CD4-positive, alpha-beta T cell treated with Interleukin-12 subunit alpha and Interleukin-12 subunit beta, for 1 hour (primary cell): ENCODE data around the gene TMEM217.
"Not testable (repeated sequence)": the region's sequence is repeated elsewhere in the genome, so short reads cannot be mapped to it uniquely, and the experiment has no call there.

Source experiments
- DNase-seq: peaks from one replicate; pipeline ENCODE4 v3.0.0-alpha.2; 2020

TMEM217 gene

GRCh38 chr6:37209461-37210205 lies 48.3 kb downstream of the TMEM217 start:
- peak; percentile 75 for DNase-seq

GRCh38 chr6:37208793-37209192 lies 49.2 kb downstream of the TMEM217 start:
- no peak for DNase-seq

GRCh38 chr6:37207903-37208456 lies 50.0 kb downstream of the TMEM217 start:
- peak; percentile 90 for DNase-seq

- no peak for DNase-seq
Observed at GRCh38 chr6:37206622-37207021, 51.3 kb downstream of the TMEM217 start.

DNA sequence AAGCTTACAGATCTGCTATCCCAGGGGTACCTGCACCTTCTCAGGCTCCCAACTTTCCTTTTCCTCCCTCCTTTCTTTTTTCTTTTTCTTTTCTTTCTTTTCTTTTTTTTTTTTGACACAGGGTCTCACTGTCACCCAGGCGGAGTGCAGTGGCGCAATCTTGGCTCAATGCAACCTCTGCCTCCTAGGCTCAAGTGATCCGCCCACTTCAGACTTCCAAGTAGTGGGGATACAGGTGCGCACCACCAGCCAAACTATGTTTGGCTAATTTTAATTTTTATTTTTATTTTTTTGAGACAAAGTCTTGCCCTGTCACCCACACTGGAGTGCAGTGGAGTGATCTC lies 52.0 kb downstream of the TMEM217 start:
- DNase-seq, result no peak

DNA sequence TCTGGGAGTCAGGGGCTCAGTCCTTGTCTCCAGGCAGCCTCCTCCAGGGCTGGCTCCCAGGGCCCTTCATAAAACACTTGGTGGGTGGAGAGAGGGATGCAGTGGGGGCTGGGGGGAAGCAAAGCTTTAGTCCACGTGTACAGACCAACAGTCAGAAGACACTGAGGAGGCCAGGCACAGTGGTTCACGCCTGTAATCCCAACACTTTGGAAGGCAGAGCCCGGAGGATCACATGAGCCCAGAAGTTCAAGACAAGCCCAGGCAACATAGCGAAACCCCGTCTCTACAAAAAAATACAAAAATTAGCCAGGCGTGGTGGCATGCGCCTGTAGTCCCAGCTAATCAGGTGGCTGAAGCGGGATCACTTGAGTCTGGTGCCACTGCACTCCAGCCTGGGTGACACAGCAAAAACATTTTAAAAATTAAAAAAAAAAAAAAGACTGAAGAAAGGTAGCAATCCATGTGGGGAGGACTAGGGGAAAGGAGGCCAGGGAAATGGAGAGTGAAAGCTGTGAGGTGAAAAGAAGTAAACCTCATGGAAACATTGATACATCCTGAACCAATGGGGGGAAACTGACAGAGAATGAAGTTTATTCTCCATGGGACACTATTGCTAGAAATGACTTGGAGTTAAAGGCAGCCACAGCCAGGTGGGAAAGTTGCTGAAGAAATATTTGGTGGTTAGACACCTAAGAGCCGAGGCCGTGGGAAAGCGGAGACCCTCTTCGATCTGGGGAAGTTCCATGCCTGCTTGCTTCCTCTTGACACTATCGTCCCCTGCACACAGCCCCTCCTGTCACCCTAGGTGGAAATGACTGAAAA lies 52.6 kb downstream of the TMEM217 start:
- DNase-seq, result no peak

- DNase-seq, result no peak
Observed at GRCh38 chr6:37204014-37204751, 53.8 kb downstream of the TMEM217 start.

DNA sequence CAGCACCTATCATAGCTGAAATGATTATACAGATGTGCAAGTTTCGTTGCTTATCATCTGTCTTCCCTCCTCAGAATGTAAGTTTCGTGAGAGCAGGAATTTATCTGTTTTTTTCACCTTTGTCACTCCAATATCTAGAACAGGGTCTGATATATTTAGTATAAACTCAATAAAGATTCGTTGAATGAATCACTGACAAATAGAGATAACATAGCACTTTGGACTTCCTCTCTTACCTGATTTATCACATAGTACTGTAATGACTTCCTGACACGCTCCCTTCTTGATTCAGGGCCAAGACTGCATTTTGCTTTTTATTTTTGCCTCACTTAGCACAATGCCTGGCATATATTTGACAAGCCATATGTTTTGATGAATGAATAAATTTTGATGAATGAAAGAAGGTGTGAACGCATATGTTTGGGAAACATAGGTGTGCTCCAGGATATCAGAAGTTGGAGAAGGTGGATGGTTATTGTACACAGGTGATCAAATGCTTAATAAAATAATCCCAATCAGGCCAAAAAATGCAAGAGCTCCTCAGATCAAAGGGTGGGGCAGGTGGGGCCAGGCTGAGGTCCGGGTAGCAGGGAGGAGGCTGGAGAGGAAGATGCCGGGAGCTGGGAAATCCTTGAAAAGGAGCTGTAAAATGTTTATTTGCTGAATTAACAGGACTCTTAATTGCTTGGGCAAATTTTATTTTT lies 55.0 kb downstream of the TMEM217 start:
- DNase-seq, result no peak

DNA sequence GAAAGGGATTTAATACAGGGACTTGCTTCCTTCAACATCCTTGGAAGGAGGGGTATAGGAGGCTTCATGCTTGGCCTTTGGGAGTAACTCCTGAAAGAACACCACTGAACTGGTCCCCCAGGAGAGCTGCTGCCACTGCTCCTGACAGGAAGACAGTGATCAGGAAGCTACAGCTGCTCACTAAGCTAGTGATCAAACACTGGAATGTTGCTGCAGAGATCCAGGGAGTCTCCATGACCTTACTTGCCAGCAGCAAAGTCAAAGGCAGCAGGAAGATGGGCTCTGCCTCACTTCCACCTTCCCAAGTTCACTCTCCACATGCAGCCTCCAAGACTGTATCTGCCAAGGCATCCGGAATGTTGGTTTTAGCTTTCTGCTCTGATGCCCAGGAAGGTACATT lies 56.2 kb downstream of the TMEM217 start:
- no peak for DNase-seq

- no peak for DNase-seq
Observed at GRCh38 chr6:37200085-37200484, 57.9 kb downstream of the TMEM217 start.

GRCh38 chr6:37196451-37196850 lies 61.5 kb downstream of the TMEM217 start:
- not testable (repeated sequence) for DNase-seq

DNA sequence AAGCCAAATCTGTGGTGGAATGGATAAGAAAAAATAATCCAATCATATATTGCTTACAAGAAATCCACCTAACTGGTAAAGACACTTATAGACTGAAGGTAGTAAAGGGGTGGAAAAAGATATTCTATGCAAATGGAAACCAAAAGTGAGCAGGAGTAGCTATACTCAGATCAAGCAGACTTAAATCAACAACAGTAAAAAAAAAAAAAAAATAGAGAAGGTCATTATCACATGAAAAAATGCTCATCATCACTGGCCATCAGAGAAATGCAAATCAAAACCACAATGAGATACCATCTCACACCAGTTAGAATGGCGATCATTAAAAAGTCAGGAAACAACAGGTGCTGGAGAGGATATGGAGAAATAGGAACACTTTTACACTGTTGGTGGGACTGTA lies 63.1 kb downstream of the TMEM217 start:
- DNase-seq, result not testable (repeated sequence)

GRCh38 chr6:37192666-37193065 lies 65.3 kb downstream of the TMEM217 start:
- DNase-seq, result no peak

DNA sequence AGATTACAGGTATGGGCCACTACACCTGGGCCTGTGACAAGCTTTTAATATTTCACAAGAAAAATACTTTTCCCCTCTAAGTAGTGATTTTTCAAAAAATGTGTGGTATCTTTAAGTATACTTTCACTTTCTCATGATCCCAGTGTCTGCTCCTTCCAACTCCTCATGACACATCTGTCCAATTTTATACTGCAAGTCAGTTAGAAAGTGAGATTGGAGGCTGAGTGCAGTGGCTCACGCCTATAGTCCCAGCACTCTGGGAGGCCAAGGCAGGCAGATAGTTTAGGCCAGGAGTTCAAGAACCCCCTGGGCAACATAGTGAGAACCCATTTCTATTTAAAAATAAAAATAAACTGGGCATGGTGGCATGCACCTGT lies 67.8 kb downstream of the TMEM217 start:
- no peak for DNase-seq

DNA sequence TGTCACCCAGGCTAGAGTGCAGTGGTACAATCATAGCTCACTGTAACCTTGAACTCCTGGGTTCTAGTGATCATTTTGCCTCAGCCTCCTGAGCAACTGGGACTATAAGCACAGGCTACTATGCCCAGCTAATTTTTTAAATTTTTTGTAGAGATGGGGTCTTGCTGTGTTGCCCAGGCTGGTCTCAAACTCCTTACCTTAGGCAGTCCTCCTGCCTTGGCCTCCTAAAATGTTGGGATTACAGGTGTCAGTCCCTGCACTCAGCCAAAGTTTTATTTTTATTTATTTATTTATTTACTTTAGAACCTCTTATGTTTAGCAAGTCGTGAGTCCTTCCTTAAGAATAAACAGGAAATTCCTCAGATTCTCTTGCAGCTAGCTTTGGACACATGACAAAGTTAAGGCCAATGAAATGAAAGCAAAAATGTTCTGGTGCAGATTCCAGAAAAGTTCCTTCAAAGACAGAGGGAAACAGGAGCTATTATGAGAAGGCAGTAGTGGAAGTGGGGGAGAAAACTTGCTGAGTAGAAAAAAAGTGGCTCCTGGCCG lies 68.9 kb downstream of the TMEM217 start:
- no peak for DNase-seq

DNA sequence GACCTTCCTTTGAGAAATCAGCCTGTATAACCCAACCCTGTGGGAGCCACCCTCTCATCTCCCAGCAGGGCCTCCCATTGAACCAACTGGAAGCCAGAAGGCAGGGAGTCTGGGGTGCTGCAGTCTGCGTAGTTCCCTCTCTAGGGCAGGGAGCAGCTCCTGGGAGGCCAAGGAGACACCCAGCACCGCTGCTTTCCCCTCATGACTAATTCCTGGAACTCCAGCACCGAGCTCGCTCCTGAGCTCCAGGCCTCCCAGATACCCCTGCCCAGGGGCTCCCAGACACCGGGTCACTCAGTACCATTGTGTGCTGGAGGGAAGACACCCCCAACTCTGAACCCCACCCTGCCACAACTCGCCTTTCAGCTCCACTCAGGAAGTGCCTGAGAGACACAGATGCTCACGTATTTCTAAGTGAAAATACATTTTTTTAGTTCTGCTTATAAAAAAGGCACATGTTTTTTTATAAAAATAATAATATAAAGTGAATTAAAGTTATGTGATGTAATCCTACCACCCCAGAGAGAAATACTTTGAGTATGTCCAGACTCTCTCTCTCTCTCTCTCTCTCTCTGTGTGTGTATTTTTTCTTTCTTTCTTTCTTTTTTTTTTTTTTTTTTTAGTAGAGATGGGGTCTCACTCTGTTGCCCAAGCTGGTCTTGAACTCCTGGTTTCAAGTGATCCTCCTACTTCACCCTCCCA lies 70.5 kb downstream of the TMEM217 start:
- DNase-seq, result no peak

DNA sequence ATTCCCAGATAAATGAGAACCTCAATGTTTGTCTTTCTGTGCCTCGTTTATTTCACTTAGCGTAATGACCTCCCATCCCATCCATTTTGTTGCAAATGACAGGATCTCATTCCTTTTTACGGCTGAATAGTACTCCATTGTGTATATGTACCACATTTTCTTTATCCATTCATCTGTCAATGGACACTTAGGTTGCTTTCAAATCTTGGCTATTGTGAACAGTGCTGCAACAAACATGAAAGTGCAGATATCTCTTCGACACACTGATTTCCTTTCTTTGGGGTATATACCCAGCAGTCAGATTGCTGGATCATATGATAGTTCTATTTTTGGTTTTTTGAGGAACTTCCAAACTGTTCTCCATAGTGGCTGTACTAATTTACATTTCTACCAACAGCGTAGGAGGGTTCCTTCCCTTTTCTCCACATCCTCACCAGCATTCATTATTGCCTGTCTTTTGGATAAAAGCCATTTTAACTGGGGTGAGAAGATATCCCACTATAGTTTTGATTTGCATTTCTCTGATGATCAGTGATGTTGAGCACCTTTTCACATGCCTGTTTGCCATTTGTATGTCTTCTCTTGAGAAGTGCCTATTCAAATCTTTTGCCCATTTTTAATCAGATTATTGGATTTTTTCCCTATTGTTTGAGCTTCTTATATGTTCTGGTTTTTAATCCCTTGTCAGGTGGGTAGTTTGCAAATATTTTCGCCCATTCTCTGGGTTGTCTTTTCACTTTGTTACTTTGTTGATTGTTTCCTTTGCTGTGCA lies 71.8 kb downstream of the TMEM217 start:
- not testable (repeated sequence) for DNase-seq

GRCh38 chr6:37182736-37183590 lies 75.0 kb downstream of the TMEM217 start:
- peak; percentile 77 for DNase-seq

DNA sequence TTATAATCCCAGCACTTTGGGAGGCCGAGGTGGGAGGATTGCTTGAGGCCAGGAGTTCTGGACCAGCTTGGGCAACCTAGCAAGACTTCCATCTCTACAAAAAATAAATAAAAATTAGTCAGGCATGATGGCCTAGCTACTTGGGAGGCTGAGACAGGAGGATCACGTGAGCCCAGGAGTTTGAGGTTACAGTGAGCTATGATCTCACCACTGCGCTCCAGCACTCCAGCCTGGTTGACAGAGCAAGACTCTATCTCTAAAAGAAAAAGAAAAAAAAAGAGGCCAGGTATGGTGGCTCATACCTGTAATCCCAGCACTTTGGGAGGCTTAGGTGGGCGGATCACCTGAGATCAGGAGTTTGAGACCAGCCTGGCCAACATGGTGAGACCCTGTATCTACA lies 77.3 kb downstream of the TMEM217 start:
- not testable (repeated sequence) for DNase-seq

GRCh38 chr6:37180075-37180474 lies 77.9 kb downstream of the TMEM217 start:
- DNase-seq, result no peak
